Activated CD4-positive, alpha-beta T cell treated with anti-CD3 and anti-CD28 coated beads, Interleukin-2, Interleukin-4, amounts not matched to agents 100 ng/mL and 50 ng/mL, durations not matched to agents 16 hours and 8 hours (primary cell): ENCODE measurements around the gene UVSSA.
A peak's percentile ranks its signal among the peaks of the same experiment; 100 is the strongest.
"Not testable (repeated sequence)": the region's sequence is repeated elsewhere in the genome, so short reads cannot be mapped to it uniquely, and the experiment has no call there.

ENCODE experiments used
- DNase-seq: peaks from one replicate; pipeline ENCODE4 v3.0.0-alpha.2; 2020; ENCODE audit warnings: low spot score

Gene UVSSA

DNA sequence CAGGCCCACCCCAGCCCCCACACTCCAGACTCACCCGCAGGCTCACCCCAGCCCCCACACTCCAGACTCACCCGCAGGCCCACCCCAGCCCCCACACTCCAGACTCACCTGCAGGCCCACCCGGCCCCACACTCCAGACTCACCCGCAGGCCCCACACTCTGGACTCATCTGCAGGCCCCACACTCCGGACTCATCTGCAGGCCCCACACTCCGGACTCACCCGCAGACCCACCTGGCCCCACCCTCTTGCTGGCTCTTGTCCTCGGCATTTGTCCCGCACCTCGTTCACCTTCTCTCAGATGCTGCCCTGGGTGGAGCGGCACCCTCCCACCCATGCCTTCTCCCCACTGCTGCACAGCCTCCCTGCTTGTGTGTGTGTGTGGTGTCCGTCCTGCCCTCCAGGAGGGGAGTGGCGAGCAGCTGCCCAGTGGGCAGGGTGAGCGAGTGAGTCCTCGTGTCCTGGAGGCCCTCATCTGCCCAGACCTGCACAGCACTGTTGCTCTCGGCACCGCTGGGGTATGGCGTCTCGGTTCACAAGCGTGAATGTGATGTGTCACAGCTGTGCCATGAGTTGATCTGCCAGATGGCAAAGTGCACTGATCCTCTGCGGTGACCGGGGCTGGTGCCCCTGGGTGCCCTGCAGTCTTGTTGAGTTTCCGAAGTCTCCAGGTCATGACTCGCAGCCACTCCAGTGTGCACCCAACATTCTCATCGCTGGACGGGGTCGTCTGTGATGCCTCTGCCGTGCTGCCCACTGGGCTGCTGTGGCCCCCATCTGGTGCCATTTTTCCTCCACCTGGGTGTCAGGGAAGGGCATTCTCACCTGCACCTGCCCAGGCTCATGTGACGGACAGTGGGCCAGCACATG is 29.6 kb upstream of the UVSSA start:
- no peak for DNase-seq

DNA sequence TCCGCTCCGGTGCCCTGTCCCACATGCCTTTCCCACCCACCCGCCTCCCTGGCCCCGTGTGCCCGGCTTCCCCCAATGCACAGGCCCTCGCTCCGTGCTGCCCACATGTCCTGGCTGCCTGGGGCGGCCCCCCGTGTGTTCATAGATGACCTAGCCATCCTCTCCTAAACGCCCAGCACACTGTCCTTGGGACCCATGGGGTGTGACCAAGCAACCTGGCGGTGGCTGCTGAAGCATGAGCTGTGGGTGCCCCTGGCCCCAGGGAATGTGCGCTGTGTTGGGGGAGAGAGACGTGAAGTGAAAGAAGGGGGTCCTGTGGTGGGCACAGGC is 29.0 kb upstream of the UVSSA start:
- DNase-seq, result no peak

DNA sequence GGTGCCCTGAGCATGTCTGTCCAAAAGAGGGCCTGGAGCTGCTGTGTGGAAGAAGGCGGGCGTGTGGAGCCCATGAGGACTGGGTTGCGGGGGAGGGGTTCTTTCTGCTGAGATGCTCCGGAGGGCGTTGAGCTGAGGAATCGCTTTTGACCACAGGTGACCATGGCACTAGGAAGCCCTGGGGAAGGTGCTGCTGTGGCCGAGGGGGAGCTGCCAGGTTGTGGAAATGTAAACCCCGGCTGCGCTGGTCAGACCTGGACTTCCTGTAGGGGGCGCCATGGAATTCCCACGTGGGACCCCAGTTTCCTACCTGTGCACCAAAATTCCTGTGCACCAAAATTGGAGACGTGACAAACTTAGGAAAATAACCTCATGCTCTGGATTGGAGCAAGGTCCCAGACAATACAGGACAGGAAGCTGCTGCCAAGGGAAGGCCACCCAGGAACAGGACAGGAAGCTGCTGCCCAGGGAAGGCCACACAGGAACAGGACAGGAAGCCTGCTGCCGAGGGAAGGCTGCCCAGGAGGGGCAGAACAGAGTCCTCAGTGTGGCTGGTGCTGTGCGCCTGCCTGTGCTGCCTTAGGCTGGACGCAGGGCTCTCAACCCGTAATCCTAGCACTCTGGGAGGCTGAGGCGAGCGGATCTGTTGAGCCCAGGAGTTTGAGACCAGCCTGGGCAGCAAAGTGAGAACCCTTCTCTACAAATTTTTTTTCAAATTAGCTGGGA is 28.4 kb upstream of the UVSSA start:
- DNase-seq, result no peak

DNA sequence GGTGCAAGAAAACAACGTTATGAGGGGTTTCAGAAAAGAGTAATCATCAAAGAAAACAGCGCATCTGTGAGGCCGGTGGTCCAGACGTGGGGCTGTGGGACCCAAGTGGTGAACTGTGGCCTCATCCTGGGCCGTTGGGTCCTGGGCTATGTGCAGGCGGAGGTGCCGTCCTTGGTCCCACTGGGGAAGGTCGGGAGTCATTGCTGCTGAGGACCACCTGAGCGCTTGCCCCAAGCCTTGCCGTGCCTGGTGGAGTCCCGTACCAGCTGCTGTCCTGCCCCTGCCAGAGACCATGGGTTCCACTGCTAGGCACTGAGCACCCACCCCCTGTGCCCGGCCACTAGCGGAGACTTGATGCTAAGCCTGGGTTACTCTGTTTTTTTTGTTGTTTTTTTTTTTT is 25.5 kb upstream of the UVSSA start:
- no peak for DNase-seq

DNA sequence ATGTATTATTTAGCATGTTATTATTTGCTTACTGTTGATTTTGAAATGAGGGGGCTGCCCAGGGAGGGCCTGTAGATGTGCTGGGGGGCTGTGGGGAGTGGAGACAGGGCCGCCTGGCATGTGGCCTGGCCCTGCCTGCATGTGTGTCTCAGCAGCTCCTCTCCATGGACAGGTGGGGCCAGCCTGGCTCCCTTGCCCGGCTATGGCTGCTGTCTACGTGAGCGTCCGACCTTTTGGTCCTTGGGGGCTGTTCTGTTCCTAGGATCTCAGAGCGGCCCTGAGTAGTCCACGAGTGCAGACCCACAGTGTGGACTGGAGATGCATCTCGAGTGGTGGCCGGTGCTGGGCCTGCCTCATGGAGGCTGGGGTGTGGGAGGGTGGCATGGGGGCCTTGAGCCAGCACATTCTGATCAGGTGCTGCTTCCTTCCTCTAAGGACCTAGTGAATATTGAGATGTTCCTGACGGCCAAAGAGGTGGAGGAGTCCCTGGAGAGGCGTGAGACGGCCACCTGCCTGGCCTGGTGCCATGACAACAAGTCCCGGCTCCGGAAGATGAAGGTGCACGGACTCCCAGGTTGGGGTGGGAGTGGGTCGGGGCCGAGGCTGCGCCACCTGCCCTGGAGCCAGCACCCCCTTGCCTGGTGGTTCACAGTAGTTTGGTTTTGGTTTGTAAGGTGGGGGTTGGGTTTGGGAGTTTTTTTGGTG is 24.9 kb upstream of the UVSSA start:
- DNase-seq, result no peak

DNA sequence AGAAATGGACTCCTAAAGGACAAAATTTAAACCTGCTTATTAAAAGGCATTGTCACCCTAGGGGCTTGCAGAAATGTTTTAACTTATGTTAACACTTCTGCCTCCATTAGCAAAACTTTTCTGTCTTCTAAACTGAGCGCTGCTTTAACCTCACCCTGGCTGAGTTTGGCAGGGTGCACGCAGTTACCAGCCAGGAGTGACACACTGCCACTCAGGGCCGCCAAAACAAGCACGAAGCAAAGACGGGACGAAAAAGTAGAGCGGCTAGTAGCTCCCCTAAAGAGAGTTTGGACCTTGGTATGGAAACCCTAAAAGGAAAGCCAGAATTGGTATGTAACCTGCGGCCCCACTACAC is 23.8 kb upstream of the UVSSA start:
- no peak for DNase-seq

DNA sequence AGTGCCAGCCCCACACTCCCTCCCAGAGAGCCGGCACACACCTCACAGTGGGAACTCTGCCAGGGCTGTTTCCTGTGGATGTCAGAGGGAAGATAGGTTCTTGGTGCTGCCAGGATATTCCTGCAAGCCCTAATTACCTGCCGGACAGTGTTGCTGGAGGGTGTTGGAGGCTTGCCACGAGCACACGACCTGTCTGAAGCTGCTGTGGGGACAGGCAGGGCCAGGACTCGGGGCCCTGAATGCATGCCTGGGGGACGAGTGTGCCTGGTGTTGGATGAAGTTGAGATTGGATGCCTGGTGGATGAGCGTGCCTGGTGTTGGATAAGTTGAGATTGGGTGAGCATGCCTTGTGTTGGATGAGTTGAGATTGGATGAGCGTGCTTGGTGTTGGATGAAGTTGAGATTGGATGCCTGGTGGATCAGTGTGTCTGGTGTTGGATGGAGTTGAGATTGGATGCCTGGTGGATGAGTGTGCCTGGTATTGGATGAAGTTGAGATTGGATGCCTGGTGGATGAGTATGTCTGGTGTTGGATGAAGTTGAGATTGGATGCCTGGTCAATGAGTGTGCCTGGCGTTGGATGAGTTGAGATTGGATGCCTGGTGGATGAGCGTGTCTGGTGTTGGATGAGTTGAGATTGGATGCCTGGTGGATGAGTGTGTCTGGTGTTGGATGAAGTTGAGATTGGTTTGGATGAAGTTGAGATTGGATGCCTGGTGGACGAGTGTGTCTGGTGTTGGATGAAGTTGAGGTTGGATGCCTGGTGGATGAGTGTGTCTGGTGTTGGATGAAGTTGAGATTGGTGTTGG is 23.2 kb upstream of the UVSSA start:
- DNase-seq, result no peak

DNA sequence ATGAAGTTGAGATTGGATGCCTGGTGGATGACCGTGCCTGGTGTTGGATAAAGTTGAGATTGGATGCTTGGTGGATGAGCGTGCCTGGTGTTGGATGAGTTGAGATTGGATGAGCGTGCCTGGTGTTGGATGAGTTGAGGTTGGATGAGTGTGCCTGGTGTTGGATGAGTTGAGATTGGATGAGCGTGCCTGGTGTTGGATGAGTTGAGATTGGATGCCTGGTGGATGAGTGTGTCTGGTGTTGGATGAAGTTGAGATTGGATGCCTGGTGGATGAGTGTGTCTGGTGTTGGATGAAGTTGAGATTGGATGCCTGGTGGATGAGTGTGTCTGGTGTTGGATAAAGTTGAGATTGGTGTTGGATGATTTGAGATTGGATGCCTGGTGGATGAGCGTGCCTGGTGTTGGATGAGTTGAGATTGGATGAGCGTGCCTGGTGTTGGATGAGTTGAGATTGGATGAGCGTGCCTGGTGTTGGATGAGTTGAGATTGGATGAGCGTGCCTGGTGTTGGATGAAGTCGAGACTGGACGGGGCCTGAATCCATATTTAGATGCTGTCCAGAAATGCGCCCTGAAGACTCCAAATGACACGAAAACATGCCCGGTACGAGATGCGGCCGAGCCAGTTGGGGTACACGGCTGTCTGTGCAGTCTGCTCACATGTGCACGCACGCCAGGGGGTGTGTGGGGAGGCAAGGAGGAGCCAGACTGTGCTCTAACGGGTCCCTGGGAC is 22.4 kb upstream of the UVSSA start:
- DNase-seq, result not testable (repeated sequence)

DNA sequence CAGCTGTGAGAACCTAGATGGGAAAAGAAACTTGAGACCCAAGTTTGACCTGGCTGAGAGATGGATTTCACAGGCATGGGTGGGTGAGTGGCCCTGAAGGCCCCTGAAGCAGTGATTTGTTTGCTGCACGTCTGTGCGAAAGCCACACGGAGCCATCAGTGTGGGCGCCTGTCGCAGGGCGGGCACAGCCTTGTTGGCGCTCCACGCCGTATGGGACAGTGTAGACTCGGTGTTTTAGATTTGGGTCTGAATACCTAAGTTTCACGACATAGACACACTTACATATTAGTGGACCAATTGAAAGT is 21.9 kb upstream of the UVSSA start:
- no peak for DNase-seq

DNA sequence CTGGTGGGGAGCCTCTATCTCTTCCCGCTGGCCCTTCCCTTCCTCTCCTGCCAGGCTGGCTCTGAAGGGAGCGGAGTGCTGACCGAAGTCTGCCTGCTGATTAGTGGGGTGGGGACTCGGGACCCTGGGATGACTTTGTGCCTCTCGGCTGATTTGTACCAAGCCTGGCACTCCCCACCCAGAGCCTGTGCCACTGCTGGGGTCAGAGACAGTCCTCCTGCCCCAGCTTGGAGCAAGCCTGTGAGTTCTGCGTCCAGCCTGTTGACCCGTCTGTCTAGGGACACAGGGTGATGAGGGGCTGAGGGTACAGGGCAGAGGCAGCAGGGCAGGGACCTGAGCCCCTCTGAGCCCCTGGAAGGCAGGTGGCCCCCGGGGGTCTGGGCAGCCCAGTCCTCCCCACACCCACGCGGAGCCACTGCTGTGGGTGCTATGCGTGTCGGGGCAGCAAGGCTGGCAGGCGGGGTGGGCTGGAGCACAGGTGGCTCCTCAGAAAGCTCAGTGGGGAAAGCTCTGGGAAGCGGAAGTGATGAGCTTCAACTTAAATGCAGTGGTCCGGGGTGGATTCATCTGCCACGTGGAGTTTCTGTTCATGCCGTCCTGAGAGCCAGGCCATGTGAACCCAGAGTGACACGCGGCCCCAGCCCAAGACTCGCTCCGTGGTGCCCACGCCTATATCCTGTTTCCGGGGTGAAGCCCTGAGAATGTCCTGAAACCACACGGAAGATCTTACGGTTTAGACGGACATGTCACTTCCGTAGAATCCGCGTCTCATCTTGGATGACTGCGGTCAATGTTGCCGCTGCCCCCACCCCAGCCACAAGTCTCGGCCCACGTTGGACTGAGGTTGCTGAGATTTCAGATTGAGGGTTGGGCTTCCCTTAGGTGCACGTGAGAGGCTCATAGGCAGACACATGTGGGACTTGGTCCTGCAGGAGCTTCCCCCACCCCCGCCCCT is 21.1 kb upstream of the UVSSA start:
- no peak for DNase-seq

DNA sequence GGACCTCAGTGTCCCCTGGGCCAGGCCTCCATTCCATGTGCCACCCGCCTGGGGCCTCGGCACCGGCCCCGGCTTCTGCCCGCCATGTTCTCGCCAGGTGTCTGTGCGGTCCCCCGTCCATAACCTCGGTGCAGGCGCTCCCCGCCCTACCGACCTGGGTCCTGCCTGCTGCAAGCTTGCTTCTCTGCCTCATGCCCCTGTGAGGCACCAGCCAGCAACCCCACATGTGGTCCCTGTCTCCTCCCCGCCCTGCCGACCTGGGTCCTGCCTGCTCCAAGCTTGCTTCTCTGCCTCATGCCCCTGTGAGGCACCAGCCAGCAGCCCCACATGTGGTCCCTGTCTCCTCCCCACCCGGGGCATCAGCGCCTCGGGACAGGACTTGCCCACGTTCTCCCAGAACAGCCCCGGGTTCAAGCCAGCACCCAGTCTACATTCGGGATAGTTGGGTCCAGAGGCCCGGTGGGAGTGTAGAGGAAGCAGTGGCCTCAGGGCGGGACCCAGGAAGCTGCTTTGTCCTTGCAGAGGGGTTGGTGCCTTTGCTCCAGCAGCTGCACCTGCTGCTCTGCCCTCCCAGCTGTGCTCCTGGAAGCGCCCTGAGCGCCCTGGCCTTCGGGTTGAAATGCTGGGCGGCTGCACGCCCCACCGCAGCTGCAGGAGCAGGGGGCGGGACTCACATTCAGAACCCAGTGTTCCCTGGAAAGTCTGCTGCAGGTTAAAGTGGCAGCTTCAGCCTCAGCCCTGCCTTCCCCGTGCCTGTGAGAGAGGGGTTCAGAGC is 20.1 kb upstream of the UVSSA start:
- DNase-seq, result no peak

DNA sequence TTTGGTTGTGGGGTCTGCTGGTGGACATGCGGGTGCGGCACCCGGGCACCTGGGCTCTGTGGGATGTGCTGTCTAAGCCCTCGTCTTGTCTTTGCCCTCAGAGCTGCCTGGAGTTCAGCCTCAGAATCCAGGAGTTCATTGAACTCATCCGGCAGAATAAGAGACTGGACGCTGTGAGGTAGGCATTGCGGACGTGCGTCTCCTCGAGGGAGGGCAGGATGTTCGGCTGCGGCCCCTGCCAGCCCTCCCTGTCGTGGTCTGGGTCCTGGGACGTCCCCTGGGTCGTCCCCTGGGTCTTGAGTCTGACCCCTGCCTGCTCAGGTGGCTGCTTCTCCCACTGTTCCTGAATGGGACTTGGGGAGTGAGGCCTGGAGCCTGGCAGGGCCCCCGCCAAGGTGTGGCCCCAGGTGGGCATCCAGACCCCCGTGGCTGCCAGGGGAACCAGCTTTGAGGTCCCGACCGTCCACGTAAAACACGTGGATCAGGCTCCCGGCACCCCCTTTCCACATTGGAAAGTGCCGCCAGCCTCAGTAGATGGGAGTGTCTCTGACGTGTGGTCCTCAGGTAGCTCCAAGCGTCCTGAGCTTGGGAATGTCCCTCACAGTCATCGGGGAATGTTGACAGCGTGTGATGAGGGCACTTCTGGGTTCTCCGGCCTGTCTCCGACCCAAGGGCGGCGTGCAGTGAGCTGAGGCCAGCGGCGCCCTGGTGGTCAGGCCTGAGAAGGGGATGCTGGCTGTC is 19.3 kb upstream of the UVSSA start:
- DNase-seq, result no peak

DNA sequence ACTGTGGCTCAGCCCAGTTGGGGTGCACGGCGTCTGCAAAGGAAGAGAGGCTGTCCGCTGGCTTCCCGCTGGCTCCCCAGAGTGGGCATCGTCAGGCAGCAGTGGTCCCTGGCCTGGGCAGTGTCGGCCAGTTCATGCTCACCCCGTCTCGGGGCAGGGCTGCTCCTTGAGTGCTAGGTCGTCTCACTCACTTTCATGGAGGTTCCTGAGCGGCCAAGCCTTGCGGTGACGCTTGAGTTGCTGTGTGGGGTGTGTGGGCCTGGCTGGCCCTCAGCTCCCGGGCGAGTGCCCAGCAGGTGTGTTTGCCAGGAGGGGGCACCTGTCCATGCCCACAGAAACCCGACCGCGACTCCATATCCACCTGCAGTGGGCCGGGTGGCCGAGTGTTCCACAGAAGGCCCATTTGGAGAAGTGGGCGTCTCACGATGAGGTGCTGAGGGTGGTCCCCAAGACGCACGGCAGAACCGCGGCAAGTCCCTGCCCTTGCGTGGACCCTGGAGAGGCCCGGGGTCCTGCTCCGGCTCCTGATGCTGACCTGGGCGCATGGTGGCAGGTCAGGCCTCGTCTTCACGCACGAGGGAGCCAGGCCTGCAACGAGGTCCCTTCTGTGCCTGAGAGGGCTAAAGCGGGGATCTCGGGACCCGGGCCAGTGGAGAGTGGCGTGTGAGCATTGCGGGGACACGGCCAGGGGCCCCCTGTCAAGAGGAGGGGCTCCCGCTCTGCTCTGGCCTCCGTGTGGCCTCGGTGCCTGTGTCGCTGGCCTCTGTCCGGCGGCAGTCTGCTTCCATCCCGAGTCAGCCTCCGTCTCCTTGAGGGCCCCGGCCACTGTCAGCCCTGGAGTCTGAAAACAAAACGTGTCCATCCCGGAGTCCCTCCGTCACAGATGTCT is 18.5 kb upstream of the UVSSA start:
- no peak for DNase-seq

DNA sequence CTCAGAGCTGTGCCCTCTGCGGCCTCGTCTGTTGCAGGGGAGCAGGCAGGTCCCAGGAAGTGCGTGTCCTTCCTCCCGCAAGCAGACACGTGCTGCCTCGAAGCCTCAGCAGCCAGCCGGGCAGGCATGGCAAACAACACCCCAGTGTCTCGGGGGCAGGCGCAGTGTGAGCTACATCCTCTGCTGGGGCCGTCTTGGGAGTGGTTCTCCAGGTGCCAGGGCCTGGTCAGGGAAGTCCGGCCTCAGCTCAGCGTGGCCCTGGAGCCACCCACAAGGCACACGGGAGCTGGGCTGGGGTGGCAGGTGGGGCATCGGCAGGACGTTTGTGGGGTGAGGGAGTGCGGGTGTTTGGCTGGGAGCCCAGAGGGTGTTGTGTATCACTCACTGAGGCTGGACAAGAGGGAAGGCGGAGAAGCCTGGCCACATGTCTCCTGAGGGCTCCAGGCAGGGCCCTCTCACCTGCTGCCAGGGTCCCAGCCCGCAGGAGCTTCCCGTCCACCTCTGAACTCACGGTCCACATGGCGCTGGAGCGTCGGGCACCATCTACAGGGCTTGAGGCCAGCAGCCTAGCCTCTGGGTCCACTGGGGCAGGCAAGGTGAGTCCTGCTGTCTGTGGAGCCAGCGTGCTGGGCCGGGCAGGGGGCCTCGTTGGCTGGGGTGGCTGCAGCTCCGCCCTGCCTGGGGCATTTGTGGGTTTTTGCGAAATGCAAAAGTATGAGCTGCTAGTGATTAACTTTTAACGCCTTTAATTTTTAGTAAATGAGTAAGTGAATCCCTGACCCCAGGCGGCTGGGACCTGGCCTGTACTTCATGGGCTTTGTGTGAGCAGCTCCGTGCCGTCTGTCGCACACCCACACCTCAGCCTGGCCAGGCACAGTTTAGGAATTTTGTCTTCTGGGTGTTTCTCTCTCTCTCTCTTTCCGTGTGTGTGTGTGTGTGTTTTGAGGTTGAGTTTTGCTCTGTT is 17.3 kb upstream of the UVSSA start:
- DNase-seq, result no peak

DNA sequence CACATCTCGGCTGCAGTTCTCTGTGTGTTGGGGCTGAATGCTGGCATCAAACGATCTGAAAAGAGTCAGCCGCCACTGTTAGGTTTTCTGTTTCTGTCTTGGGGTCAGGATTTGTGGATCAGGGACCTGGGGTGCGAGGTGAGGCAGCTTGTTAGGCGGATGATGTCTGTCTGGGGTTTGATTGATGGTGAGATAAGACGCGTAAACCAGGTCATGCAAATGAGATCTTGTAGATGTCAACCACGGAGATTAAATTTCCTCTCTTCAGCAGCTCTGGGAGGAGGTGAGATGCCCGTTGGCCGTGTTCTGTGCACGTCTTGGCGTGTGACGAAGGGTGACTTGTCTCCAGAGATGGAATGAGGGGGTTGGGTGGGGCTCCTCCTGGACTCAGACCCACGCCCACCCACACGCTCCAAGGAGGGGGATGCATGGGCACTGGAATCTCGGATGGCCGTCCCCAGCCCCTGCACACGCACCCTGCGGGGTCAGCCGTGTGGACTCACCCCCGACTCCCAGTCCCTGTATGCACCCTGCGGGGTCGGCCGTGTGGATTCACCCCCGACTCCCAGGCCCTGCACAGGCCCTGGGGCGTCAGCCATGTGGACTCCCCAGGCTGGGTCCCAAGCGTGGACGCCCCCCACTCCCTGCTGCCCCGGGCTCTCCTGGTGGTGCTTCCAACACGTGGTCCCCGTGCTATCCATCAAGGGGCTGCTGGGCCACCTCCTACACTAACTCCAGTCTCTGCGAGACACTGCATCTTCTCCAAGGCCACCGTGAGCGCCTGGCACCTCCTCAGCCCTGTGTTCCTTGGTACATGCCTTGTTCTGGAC is 16.0 kb upstream of the UVSSA start:
- DNase-seq, result peak; percentile 61
